HG03280 (cell line): ENCODE data around the gene MPP2.
"Not testable (repeated sequence)": the region's sequence is repeated elsewhere in the genome, so short reads cannot be mapped to it uniquely, and the experiment has no call there.

Experiments
- ATAC-seq: cut with Tn5 transposase; IDR thresholded peaks from one replicate; pipeline ENCODE4 v1.9.1; 2021; ENCODE audit warnings: mild to moderate bottlenecking, moderate library complexity; ENCODE audit not compliant: unreplicated experiment

MPP2 gene

GRCh38 chr17:43877451-43878155 lies 29.7 kb downstream of the MPP2 start:
- no peak for ATAC-seq

- no peak for ATAC-seq
These were observed 30.3 kb downstream of the MPP2 start for GRCh38 chr17:43877031-43877430.

- ATAC-seq: no peak
These were observed 31.7 kb downstream of the MPP2 start for GRCh38 chr17:43875476-43876147.

GRCh38 chr17:43874293-43874692 lies 33.0 kb downstream of the MPP2 start:
- ATAC-seq: no peak

GRCh38 chr17:43873815-43874214 lies 33.5 kb downstream of the MPP2 start:
- no peak for ATAC-seq

- ATAC-seq: no peak
These were observed 34.2 kb downstream of the MPP2 start for GRCh38 chr17:43873091-43873490.

GRCh38 chr17:43871946-43872690 lies 35.2 kb downstream of the MPP2 start:
- ATAC-seq: no peak

GRCh38 chr17:43869031-43869430 lies 38.3 kb downstream of the MPP2 start:
- not testable (repeated sequence) for ATAC-seq

- no peak for ATAC-seq
These were observed 38.9 kb downstream of the MPP2 start for GRCh38 chr17:43868226-43868994.

GRCh38 chr17:43864161-43864984 lies 43.0 kb downstream of the MPP2 start:
- no peak for ATAC-seq

- no peak for ATAC-seq
These were observed 45.4 kb downstream of the MPP2 start for GRCh38 chr17:43861960-43862359.

- no peak for ATAC-seq
These were observed 46.3 kb downstream of the MPP2 start for GRCh38 chr17:43860927-43861622.

GRCh38 chr17:43860077-43860725 lies 47.1 kb downstream of the MPP2 start:
- no peak for ATAC-seq

GRCh38 chr17:43857957-43858600 lies 49.3 kb downstream of the MPP2 start:
- ATAC-seq: no peak

- ATAC-seq: no peak
These were observed 50.2 kb downstream of the MPP2 start for GRCh38 chr17:43857141-43857540.

GRCh38 chr17:43856141-43856540 lies 51.2 kb downstream of the MPP2 start:
- no peak for ATAC-seq

- ATAC-seq: no peak
These were observed 52.3 kb downstream of the MPP2 start for GRCh38 chr17:43855061-43855460.

- ATAC-seq: no peak
These were observed 52.8 kb downstream of the MPP2 start for GRCh38 chr17:43854498-43854897.

- no peak for ATAC-seq
These were observed 53.8 kb downstream of the MPP2 start for GRCh38 chr17:43853546-43853945.
